ENCODE measurements around the gene LRRC4C. TPM values are rescaled to one million over a fixed set of nuclear protein-coding genes. Genes with fewer than 3 reads are reported as not detected.

LRRC4C gene
- total RNA-seq, 1 experiment from 2014 or later: 0.72 TPM

- TF ChIP-seq FOXP4 (CRISPR knock-in tag; IDR thresholded peaks at IDR 0.05): no peak
Measured at GRCh38 chr11:40240284-40240683, 1219.2 kb downstream of the LRRC4C start (continued).

GRCh38 chr11:40236526-40236925, 1222.9 kb downstream of the LRRC4C start:
- Mint-ChIP-seq H3K36me3 (no peaks in the 10 kb centered on the region), H3K27me3 (ENCODE audit: low read depth) (peaks cover 34% of the 10 kb centered on the region), H3K4me1 (peaks cover 2% of the 10 kb centered on the region), H3K9me3 (no peaks in the 10 kb centered on the region), H3K4me3 (no peak overlapping the region), H3K27ac (no peak overlapping the region)
- ATAC-seq (no peak), DNase-seq (ENCODE audit: low spot score) (no peak)
- ChIA-PET POLR2A (no interaction called here), CTCF (interaction anchor here (1.4 kb wide), 1 partner anchor 58 kb away, joined by 6 read pairs; no protein-coding TSS in a partner anchor)
- TF ChIP-seq ETV6 (CRISPR knock-in tag; IDR thresholded peaks at IDR 0.05) (no peak), JAZF1 (CRISPR knock-in tag; IDR thresholded peaks at IDR 0.05) (no peak), HMGA2 (CRISPR knock-in tag; IDR thresholded peaks at IDR 0.05) (no peak), USF2 (CRISPR knock-in tag; IDR thresholded peaks at IDR 0.05) (no peak), ZNF512 (CRISPR knock-in tag; IDR thresholded peaks at IDR 0.05; ENCODE audit: borderline replicate concordance) (no peak), FOXP4 (CRISPR knock-in tag; IDR thresholded peaks at IDR 0.05) (no peak), CBFB (CRISPR knock-in tag; IDR thresholded peaks at IDR 0.05; ENCODE audit: low read depth) (no peak), SP1 (CRISPR knock-in tag; conservative IDR thresholded peaks at IDR 0.05) (no peak), CREB1 (CRISPR knock-in tag; IDR thresholded peaks at IDR 0.05) (no peak), ESRRA (CRISPR knock-in tag; IDR thresholded peaks at IDR 0.05; ENCODE audit: borderline replicate concordance) (no peak), NFE2L1 (CRISPR knock-in tag; IDR thresholded peaks at IDR 0.05) (no peak), ARID4B (CRISPR knock-in tag; IDR thresholded peaks at IDR 0.05; ENCODE audit: borderline replicate concordance) (no peak), ATF1 (CRISPR knock-in tag; IDR thresholded peaks at IDR 0.05) (no peak), SOX15 (CRISPR knock-in tag; IDR thresholded peaks at IDR 0.05) (no peak), FOXP1 (CRISPR knock-in tag; IDR thresholded peaks at IDR 0.05; ENCODE audit: borderline replicate concordance) (no peak)
